Mucosa of descending colon (tissue), 3 donors: ENCODE measurements around the gene CACNA2D3. TPM values are rescaled to one million over a fixed set of nuclear protein-coding genes. Genes with fewer than 3 reads are reported as not detected.

ENCODE experiments used
- ATAC-seq: fragments of 200-7000 bp; cut with Tn5 transposase; one replicate; pipeline ENCODE4 v1.9.1; 2020; ENCODE audit warnings: mild to moderate bottlenecking, moderate library complexity
- DNase-seq, 3 donors: peaks; one replicate each; pipeline ENCODE4 v3.0.0-alpha.2; 2020
- H3K36me3 ChIP-seq: fragments of 200-600 bp; one replicate; pipeline ENCODE4 v1.8.0; 2021; ENCODE audit warnings: low read depth, mild to moderate bottlenecking
- H3K4me1 ChIP-seq: fragments of 200-600 bp; one replicate; pipeline ENCODE4 v1.8.0; 2021; ENCODE audit warnings: low read depth, mild to moderate bottlenecking
- H3K4me3 ChIP-seq: fragments of 200-600 bp; one replicate; pipeline ENCODE4 v1.8.0; 2021; ENCODE audit warnings: mild to moderate bottlenecking
- H3K9me3 ChIP-seq: fragments of 200-600 bp; one replicate; pipeline ENCODE4 v1.8.0; 2021; ENCODE audit warnings: mild to moderate bottlenecking
- intact Hi-C, 2 donors: fragments of 100-400 bp; cut with DNase I in 1 of 2; cut with micrococcal nuclease in 1 of 2; formaldehyde crosslinking; loops; one replicate each; pipeline versions ENCODE4 v1.11.0 to v1.11.1; 2022; cut with DNase I, micrococcal nuclease
- total RNA-seq, 3 donors: library from RNA; stranded (reverse); fragmentation: NEBNext Ultra II Directional in 2 of 3; extraction: Animal tissue kit (Norgen Biotek cat#: 25700) in 2 of 3; gene quantifications; one replicate each; pipeline versions ENCODE4 v1.2.1 to v1.2.4, GENCODE V29; 2021 to 2023
- TF ChIP-seq, protein P1 (sequence below): fragments of 200-600 bp; IDR thresholded peaks from one replicate; pipeline ENCODE4 v1.8.0; 2022; ENCODE audit warnings: antibody characterized with exemption, mild to moderate bottlenecking
- donor health status: DM: no; HTN: no; CAD: no; lungs with moderate emphysema.
- donor health status: DM: no; HTN: no; CAD: no.
- donor health status: DM: no; HTN: yes; CAD: no.

The CACNA2D3 gene
- total RNA-seq, 3 donors from 2014 or later, result 0.34 to 3.5 (median 0.55) TPM

DNA sequence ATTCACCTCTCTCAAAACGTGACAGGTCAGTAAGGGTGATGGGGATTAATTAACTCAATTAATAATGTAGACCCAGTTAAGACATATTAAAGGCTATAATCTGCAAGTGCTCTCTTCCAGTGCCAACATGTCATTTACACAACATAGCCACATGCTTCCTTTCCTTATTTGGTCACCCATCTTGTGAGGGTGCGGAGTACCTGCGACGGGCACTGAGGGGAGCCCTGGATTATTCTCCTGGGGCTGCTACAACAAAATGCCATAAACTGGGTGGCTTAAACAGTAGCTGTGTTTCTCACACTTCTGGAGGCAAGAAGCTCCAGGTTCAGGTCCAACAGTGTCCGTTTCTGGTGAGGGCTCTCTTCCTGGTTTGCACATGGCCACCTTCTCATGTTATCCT lies 962.9 kb downstream of the CACNA2D3 start:
- DNase-seq (no peak), ATAC-seq (no peak)
- TF ChIP-seq, protein P1, sequence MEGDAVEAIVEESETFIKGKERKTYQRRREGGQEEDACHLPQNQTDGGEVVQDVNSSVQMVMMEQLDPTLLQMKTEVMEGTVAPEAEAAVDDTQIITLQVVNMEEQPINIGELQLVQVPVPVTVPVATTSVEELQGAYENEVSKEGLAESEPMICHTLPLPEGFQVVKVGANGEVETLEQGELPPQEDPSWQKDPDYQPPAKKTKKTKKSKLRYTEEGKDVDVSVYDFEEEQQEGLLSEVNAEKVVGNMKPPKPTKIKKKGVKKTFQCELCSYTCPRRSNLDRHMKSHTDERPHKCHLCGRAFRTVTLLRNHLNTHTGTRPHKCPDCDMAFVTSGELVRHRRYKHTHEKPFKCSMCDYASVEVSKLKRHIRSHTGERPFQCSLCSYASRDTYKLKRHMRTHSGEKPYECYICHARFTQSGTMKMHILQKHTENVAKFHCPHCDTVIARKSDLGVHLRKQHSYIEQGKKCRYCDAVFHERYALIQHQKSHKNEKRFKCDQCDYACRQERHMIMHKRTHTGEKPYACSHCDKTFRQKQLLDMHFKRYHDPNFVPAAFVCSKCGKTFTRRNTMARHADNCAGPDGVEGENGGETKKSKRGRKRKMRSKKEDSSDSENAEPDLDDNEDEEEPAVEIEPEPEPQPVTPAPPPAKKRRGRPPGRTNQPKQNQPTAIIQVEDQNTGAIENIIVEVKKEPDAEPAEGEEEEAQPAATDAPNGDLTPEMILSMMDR, result no peak
- Histone ChIP-seq H3K9me3 (no peaks in the 10 kb centered on the region), H3K36me3 (no peaks in the 10 kb centered on the region), H3K4me3 (no peak overlapping the region), H3K4me1 (no peaks in the 10 kb centered on the region)
- intact Hi-C loops, result no loop called here

DNA sequence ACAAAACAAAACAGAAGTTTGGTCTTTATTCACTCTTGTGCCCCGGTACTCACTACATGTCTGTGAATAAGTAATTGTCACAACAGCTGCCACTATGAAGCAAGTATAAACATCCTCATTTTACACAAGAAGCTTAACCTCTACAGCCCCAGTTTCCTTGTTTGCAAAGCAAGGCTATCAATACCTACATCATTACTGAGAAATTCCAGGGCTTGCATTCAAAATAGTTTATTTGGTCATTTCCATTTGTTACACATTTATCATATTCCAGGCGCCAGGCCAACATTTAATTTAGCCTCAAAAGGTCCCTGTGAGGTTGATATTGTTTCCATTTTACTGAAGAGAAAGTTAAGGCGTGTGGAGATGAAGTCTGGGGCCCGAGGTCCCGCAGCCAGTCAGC lies 966.9 kb downstream of the CACNA2D3 start:
- no peaks in the 10 kb centered on the region for H3K36me3 ChIP-seq
- TF ChIP-seq, protein P1, result no peak
- ATAC-seq, result no peak
- intact Hi-C loops, result no loop called here
- no peaks in the 10 kb centered on the region for H3K4me1 ChIP-seq
- DNase-seq, result no peak
- no peaks in the 10 kb centered on the region for H3K9me3 ChIP-seq
- H3K4me3 ChIP-seq, result no peak overlapping the region

DNA sequence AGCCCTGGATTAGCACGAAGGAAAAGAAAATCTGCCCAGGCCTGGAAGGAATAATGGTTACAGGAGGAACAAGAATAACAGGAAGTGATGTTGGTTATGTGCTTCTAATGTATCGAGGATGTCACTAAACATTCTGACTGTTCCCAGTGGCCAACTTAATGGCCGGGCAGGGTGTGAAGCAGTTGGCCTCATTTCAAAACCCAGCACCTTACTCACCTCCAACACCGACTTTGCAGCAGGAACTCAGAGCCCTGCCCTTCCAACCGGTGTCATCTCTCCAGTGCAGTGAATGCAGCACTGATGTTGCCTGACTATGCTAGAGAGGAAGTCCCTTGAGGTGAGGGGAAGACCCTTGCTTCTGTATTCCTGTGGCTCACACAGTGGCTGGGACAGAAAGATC lies 967.9 kb downstream of the CACNA2D3 start:
- ATAC-seq (no peak), DNase-seq (no peak)
- H3K36me3 ChIP-seq, result no peaks in the 10 kb centered on the region
- H3K4me1 ChIP-seq, result no peaks in the 10 kb centered on the region
- no peaks in the 10 kb centered on the region for H3K9me3 ChIP-seq
- TF ChIP-seq, protein P1, result no peak
- H3K4me3 ChIP-seq, result no peak overlapping the region
- intact Hi-C loops, result no loop called here

DNA sequence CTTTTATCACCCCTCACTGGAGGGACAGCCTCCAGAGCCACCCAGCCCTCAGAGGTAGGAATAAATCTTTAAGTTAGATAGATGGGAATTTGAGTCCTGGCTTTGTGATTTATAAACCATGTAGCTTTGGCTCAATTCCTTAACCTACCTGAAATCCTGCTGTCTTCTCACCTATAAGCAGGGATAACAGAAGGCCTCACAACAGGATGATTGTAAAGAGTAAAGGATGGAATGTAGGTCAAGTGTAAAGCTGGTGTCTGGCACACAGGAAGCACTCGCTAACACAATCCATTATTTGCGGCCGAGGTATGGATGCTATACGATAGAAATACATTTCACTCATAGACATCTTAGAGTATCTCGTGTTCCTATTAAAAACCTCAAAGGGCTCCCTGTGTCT lies 968.4 kb downstream of the CACNA2D3 start:
- DNase-seq, result no peak
- H3K4me1 ChIP-seq, result no peaks in the 10 kb centered on the region
- no peak for ATAC-seq
- H3K9me3 ChIP-seq, result no peaks in the 10 kb centered on the region
- TF ChIP-seq, protein P1, result no peak
- H3K4me3 ChIP-seq, result no peak overlapping the region
- H3K36me3 ChIP-seq, result no peaks in the 10 kb centered on the region
- intact Hi-C loops, result no loop called here

DNA sequence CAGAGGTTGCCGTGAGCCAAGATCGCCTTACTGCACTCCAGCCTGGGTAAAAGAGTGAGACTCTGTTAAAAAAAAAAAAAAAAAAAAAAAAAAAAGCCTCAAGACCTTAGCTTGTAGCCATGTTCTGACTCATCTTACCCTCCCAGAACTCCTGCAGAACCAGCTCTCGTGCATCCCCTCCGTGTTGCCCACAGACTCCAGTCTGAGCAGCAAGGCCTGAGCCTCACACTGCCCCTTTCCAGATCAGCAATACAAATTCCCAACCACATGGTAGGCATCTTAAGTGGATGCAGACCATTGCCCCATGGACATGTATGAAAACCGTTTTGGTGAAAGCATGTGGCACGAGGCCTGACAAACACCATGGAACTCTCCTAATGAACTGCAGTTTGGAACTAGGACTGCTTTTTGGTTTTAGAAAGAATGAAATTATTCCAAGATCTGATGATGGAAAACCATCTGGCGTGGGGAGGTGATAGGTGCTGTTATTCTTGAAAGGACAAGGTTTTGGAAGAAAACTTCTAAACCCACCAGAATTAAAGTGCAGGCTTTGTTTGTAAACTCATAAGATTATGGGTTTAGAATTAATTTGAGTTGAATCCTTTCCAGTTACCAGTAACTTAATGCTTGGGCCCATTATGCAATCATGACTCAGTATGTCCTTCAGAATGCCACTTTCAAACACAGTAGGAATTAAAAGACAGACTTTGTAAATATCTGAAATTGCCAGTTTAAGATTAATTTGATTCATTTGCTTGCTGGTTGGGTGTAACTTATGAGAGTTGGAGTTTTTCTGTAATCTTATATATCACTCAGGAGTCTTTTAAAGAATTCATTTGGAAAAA lies 969.3 kb downstream of the CACNA2D3 start:
- ATAC-seq, result no peak
- H3K4me3 ChIP-seq, result no peak overlapping the region
- no peaks in the 10 kb centered on the region for H3K9me3 ChIP-seq
- TF ChIP-seq, protein P1, result no peak
- H3K4me1 ChIP-seq, result no peaks in the 10 kb centered on the region
- no peaks in the 10 kb centered on the region for H3K36me3 ChIP-seq
- no peak for DNase-seq
- intact Hi-C loops, result no loop called here
